ENCODE results near the gene ASPSCR1. TPM values are rescaled to one million over a fixed set of nuclear protein-coding genes. Genes with fewer than 3 reads are reported as not detected.

Gene ASPSCR1
- total and polyA plus RNA-seq, 5 donors: 16.6 to 28.9 (median 21.2) TPM

DNA sequence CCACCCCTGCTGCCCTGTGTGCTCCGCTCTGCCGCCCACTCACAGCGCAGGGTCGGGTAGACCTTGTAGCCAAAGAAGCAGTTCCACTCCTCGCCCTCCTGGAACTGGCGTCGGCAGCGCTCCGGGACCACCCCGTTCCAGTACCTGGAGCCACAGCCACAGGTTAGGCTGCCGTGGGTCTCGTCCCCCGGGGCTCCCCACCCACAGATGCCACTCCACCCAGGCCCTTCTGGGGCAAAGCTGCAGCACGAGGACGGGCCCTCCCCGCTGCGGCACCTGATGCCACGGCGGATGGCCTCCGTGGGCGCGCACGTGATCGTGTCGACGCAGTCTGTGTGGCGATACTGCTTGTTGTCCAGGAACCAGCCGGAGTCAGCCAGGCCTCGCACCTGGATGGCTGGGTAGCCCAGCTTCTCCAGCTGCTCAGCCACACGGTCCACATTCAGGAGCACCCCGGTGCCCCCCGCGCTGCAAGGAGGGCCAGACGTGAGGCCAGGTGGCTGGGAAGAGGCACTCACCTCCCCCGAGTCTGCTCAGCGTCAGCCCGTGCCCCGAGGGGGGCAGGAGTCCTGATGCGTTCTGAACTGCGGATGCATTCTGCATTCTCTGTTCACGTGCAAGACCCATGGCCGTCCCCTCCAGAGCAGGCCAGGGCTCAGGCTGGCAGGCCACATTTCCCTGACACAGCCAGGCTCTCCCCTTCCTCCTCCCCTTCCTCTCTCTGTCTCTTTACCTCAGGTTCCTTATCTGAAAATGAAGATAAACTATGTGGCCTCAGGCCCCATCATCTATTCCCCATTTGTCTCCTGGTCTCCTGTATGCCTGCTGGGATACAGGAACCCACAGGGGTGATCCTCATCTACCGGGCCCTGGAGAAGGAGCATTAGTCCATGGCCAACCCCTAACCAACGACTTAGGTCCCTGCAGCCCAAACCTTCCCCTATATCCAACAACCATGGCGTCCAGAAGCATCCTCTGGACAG is 20.5 kb upstream of the ASPSCR1 start:
- intact Hi-C loops (cut with DNase I): loop anchor here in 1 of 4 donors (5.0 kb wide), 1 partner anchor 65 kb away; the partner anchor contains the start of genes CENPX and LRRC45
- no peaks in the 10 kb centered on the region for H3K4me1 ChIP-seq (ENCODE audit: control insufficient read depth, insufficient read depth, low read length)
- WGBS: 76% methylated on average over 45 of the region's 45 CpGs
- H3K27ac ChIP-seq (ENCODE audit: low read length): no peak overlapping the region
- no peak for ATAC-seq
- H3K27me3 ChIP-seq (ENCODE audit: control insufficient read depth, insufficient read depth): no peaks in the 10 kb centered on the region
- H3K9me3 ChIP-seq (ENCODE audit: control insufficient read depth, low read length): no peaks in the 10 kb centered on the region
- H3K4me3 ChIP-seq (ENCODE audit: low read length): no peak overlapping the region
- peak in 1 of 3 donors; percentile 26 for DNase-seq

DNA sequence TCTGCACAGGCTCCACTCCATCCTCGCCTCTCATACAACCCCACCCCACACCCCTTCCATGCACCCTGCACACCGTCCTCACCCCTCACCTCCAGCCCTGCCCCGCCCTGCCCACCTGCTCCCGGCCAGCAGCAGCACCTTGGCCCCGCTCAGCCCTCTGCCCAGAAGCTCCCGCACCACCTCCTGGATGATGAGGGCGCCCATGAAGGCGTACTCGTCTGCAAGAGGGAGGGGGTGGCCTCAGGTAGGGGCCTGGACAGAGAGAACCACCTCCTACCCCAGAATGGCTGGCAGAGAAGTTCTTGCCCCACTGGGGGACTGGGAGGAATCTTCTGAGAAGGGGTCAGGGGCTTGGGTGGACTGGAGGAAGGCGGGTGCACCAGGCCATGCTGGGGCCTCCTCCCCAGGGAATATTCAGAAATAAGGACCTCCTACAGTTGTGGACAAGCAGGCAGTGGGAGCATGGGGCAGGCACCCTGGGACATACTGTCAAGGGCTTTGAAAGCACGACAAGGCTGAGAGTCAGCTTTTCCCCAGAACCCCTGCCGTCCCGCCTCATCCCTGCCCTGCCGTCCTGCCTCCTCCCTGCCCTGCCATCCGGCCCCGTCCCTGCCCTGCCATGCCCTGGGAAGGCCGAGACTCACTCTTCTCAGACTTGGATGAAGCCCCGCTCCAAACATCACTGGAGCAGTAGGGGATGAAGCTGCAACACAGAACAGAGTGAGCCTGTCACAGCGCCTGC is 19.6 kb upstream of the ASPSCR1 start:
- intact Hi-C loops (cut with DNase I): loop anchor here in 1 of 4 donors (5.0 kb wide), 1 partner anchor 64 kb away; the partner anchor contains the start of genes CENPX and LRRC45
- DNase-seq (no peak), ATAC-seq (no peak)
- Histone ChIP-seq H3K27ac (ENCODE audit: low read length) (no peak overlapping the region), H3K4me1 (ENCODE audit: control insufficient read depth, insufficient read depth, low read length) (no peaks in the 10 kb centered on the region), H3K27me3 (ENCODE audit: control insufficient read depth, insufficient read depth) (no peaks in the 10 kb centered on the region), H3K4me3 (ENCODE audit: low read length) (no peak overlapping the region), H3K9me3 (ENCODE audit: control insufficient read depth, low read length) (no peaks in the 10 kb centered on the region)
- WGBS: 80% methylated on average over 19 of the region's 19 CpGs

DNA sequence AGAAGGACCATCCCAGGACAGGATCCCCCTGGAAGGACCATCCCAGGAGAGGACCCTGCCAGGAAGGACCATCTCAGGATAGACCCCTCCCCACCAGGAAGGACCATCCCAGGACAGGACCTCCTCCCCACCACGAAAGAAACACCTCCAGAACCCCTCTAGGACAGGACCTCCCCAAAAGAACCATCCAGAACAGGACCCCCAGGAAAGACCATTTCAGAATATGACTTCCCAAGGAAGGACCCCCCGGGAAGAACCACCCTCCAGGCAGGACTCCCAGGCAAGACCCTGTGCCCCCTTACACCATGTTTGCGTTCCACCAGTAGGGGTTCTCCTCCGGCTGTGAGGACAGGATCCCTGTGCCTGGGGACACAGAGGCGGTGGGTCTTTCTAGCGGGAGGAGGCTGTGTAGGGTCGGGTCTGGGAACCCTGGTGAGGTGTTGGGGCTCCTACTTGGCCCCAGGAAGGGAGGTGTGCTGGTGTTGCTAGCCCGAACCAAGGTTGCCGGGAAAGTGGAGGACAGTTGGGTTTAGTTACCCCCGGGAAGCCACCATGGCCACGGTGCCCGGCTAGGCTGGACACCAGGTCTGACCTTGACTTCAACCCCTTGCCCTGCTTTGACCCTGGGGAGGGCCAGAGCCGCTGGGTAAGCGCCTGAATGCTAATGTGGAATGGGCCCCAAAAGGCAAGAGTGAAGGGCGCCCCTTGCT is 18.6 kb upstream of the ASPSCR1 start:
- intact Hi-C loops (cut with DNase I): loop anchor here in 2 of 4 donors (1.0 to 5.0 kb wide), 2 partner anchors 63 to 64 kb away; partner anchors contain the start of genes CENPX (in 1 of the 2) and LRRC45 (in 1 of the 2)
- DNase-seq (peak in 1 of 3 donors; percentile 27), ATAC-seq (no peak)
- H3K27ac ChIP-seq (ENCODE audit: low read length): no peak overlapping the region
- no peaks in the 10 kb centered on the region for H3K27me3 ChIP-seq (ENCODE audit: control insufficient read depth, insufficient read depth)
- whole genome bisulfite sequencing: 57% methylated on average over 15 of the region's 15 CpGs
- no peak overlapping the region for H3K4me3 ChIP-seq (ENCODE audit: low read length)
- no peaks in the 10 kb centered on the region for H3K9me3 ChIP-seq (ENCODE audit: control insufficient read depth, low read length)
- H3K4me1 ChIP-seq (ENCODE audit: control insufficient read depth, insufficient read depth, low read length): no peaks in the 10 kb centered on the region

DNA sequence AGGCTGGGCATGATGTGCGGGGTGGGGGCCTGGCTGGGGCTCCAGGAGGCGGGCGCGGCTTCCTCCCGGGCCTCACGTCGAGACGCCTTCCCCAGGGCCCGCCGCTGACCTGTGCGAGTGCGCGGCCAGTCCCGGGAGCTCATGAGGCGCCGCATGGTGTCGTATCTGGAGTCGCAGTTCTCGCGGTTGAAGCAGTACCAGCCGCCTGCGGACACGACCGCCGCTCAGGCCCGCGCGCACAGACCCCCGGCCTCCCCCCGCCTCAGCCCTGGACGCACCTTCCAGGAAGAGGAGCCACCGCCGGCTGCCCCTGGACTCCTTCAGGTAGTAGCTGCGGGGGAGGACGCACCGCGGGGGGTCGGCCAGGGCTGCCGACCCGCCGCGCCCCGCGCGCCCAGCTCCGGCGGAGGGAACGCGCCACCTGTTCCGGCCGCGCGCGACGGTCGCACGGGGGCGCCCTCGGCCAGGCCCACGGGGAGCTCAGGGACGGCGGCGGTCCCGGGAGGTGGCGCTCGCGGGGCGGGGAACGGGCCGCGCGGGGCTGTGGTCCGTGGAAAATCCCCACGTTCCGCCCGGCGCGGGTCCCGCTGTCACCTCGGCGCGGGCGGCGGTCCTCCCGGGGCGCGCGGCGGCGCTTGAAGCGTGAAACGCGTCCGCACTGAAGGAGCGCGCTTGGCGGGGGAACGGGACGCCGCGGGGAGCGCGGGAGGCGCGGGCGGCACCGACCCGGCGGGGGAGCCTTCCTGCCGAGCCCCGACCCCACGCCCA is 17.9 kb upstream of the ASPSCR1 start:
- no peaks in the 10 kb centered on the region for H3K9me3 ChIP-seq (ENCODE audit: control insufficient read depth, low read length)
- no peaks in the 10 kb centered on the region for H3K27me3 ChIP-seq (ENCODE audit: control insufficient read depth, insufficient read depth)
- DNase-seq: peak; percentile 65 to 90 (median 89)
- H3K4me1 ChIP-seq (ENCODE audit: control insufficient read depth, insufficient read depth, low read length): no peaks in the 10 kb centered on the region
- intact Hi-C loops (cut with DNase I): loop anchor here (1.0 to 5.0 kb wide), 3 partner anchors 58 to 63 kb away; partner anchors contain the start of genes CENPX (in 2 of the 4) and LRRC45 (in 2 of the 4)
- peak; percentile 82 to 87 for ATAC-seq
- no peak overlapping the region for H3K27ac ChIP-seq (ENCODE audit: low read length)
- H3K4me3 ChIP-seq (ENCODE audit: low read length): peak overlapping the region; percentile 50
- 2% methylated on average over 112 of the region's 112 CpGs for WGBS

DNA sequence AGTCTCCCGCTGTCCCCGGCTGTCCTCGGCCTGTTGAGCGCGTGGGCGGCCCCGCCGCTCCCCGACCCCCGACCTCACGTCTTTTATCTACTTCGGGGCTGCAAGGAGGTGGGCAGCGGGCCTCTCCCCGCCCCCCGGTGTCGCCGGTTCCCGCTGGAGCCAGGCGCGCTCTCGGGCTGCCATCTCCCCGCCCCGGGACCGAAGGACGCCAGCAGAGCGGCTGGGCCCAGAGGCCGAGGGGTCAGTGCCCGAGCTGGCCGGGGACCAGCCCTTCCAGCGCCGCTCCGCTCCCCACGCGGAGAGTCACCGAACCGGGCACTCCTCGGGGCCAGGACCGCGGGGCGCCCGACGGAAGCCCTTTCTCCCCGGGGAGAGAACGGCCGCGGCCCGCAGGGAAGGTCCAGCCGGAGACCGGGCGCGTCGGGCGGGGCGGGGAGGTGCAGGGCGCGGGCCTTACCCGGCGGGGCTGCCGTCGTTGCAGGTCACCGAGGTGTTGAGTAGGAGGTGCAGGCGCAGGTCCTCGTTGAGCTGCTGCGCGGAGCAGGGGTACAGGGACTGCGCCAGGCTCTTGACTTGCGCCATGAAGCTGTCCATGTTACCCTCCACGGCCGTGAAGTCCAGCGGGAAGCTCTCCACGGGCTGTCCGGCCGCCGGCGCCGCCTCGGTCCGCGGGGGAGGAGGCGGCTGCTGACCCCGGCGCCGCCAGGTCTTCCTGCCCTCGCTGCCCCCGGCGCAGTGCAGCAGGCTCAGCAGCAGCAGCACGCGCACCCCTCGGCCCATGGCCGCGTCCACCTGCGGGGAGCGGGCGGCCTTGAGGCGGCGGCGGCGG is 17.1 kb upstream of the ASPSCR1 start:
- no peaks in the 10 kb centered on the region for H3K27me3 ChIP-seq (ENCODE audit: control insufficient read depth, insufficient read depth)
- intact Hi-C loops (cut with DNase I): loop anchor here in 2 of 4 donors (5.0 kb wide), 2 partner anchors 57 to 62 kb away; partner anchors contain the start of genes CENPX (in 1 of the 2) and LRRC45 (in 1 of the 2)

DNA sequence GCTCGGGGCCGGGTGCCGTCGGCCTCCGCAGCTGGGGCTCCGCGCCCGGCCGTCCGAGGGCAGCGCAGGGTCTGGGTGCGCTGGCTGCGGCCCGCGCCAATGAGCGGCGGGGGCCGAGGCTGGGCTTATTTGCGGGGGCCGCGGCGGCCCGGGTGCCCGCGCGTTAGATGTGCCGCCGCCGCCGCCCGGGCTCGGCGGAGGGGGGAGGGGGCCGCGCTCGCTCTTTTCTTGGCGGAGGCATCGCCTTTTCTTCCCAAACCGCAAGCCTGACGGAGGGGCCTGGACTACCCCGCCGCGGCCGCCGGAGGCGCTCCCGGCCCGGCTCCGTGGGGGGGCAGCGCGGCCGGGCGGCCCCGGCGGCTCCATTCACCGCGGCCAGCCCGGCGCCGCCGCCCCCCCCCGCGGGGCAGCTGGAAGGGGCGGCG is 16.3 kb upstream of the ASPSCR1 start, which contains the start of gene NOTUM:
TSS of gene NOTUM (minus strand) at position 101 of the 425 bp plus-strand sequence. CDS start 278 bp downstream, outside the sequence.
- H3K9me3 ChIP-seq (ENCODE audit: control insufficient read depth, low read length): no peaks in the 10 kb centered on the region
- no peak within 1 kb of the TSS for H3K27ac ChIP-seq (ENCODE audit: low read length)
- intact Hi-C loops (cut with DNase I): loop anchor here in 2 of 4 donors (5.0 kb wide), 2 partner anchors 56 to 61 kb away; partner anchors contain the start of genes CENPX (in 1 of the 2) and LRRC45 (in 1 of the 2)
- no peaks in the 10 kb centered on the region for H3K27me3 ChIP-seq (ENCODE audit: control insufficient read depth, insufficient read depth)
- H3K4me3 ChIP-seq (ENCODE audit: low read length): peak within 1 kb of the TSS; percentile 50
- H3K4me1 ChIP-seq (ENCODE audit: control insufficient read depth, insufficient read depth, low read length): no peaks in the 10 kb centered on the region
- under 1% methylated on average over 61 of the region's 65 CpGs for WGBS
- ATAC-seq (no peak), DNase-seq (peak in 1 of 3 donors; percentile 58)

More for the DNA sequence above, 17.1 kb upstream of the ASPSCR1 start:
- Histone ChIP-seq H3K27ac (ENCODE audit: low read length) (no peak overlapping the region), H3K9me3 (ENCODE audit: control insufficient read depth, low read length) (no peaks in the 10 kb centered on the region), H3K4me3 (ENCODE audit: low read length) (peak overlapping the region; percentile 50), H3K4me1 (ENCODE audit: control insufficient read depth, insufficient read depth, low read length) (no peaks in the 10 kb centered on the region)
- 2% methylated on average over 98 of the region's 98 CpGs for WGBS
- DNase-seq (peak in 2 of 3 donors; percentile 51 to 65), ATAC-seq (no peak)

DNA sequence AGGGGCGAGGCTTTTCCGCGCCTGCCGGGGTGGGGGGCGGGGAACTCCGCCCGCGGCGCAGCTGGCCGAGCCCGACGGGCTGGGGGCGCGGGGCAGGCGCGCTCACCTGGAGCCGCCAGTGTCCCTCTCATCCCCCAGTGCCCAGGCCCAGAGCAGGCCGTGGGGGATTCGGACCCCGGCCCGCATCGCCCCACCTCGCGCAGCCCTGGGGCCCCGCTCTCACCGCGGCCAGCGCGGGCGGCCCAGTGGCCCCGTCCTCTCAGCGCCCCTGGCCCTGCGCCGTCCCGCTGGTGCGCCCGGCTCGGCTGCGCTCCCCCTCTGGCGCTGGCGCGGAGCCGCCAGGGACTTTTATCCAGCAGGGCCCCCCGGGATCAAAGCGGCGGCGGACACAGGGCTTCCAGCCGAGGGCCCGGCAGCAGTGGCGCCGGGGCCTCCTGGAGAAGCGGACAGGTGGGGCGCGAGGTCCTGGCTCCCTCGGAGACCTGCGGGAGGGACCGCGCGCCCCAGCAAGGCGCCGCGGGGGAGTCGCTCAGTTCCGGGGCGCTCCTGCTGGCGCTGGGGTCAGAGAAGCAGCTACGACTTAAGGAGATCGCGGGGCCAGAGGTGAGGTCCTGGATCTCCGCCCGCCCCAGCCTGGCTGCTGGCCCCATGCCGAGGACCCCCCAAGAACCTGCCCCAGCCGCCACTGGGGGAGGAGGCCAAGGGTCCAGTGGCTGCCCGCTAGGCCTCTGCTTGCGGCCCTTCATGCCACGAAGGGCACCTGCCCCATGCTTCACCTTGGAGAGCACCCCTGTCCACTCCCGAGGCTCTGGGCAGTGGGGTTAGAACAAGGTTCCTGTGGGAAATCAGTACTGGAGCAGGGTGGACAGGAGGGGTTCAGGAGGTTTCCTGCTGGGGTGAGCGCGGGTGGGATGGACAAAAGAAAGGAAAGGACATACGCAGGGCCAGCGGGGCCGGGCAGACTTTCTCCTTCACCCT is 15.6 kb upstream of the ASPSCR1 start:
- H3K9me3 ChIP-seq (ENCODE audit: control insufficient read depth, low read length): no peaks in the 10 kb centered on the region
- no peak overlapping the region for H3K27ac ChIP-seq (ENCODE audit: low read length)
- H3K4me3 ChIP-seq (ENCODE audit: low read length): peak overlapping the region; percentile 50
- no peaks in the 10 kb centered on the region for H3K4me1 ChIP-seq (ENCODE audit: control insufficient read depth, insufficient read depth, low read length)
- H3K27me3 ChIP-seq (ENCODE audit: control insufficient read depth, insufficient read depth): no peaks in the 10 kb centered on the region
- intact Hi-C loops (cut with DNase I): loop anchor here in 2 of 4 donors (5.0 kb wide), 2 partner anchors 55 to 60 kb away; partner anchors contain the start of genes CENPX (in 1 of the 2) and LRRC45 (in 1 of the 2)
- peak in 1 of 3 donors; percentile 50 for DNase-seq
- 9% methylated on average over 79 of the region's 82 CpGs for WGBS
- no peak for ATAC-seq
